ENCODE data around the gene HOXC13. TPM values are rescaled to one million over a fixed set of nuclear protein-coding genes. Genes with fewer than 3 reads are reported as not detected.

HOXC13 gene
- total RNA-seq, 1 experiment from 2014 or later, result not detected

GRCh38 chr12:53942467-53942997, 3.9 kb downstream of the HOXC13 start:
- no TSS peak for BruUV-seq (replicated peaks)
- H3K4me1 Mint-ChIP-seq (ENCODE audit: low read depth, unreplicated experiment), result no peaks in the 10 kb centered on the region
- H3K27me3 Mint-ChIP-seq (ENCODE audit: unreplicated experiment), result peaks cover 97% of the 10 kb centered on the region
- no peak overlapping the region for H3K4me3 Mint-ChIP-seq (ENCODE audit: low read depth, unreplicated experiment)
- no peak for DNase-seq
- H3K27ac Mint-ChIP-seq (ENCODE audit: unreplicated experiment), result no peak overlapping the region
- H3K36me3 Mint-ChIP-seq (ENCODE audit: insufficient read depth, unreplicated experiment), result no peaks in the 10 kb centered on the region
- no peak for TF ChIP-seq CTCF (IDR thresholded peaks at IDR 0.05; ENCODE audit: unreplicated experiment)
- CTCF ChIA-PET, result no interaction called here
- H3K9me3 Mint-ChIP-seq (ENCODE audit: low read depth, unreplicated experiment), result no peaks in the 10 kb centered on the region
- intact Hi-C loops (cut with micrococcal nuclease; ENCODE audit: unreplicated experiment), result no loop called here

DNA sequence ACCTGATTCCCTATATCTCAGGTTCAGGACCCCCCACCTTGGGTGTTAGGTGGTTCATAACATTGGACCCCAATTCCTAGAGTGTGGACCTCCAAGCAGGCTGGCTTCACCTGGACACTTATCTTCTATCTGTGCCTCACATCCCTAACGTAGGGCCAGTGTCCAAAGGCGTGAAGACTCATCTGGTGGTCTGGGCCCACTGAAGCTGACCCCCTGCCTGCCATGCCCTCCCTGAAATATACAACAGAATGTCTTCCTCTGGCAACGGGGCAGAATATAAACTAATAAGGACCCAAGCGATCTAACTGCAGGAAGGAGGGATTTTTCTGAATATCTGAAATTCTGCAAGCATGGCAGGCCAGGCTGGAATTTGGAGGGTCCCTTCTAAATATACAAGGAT, 5.6 kb downstream of the HOXC13 start:
- no peak for DNase-seq
- H3K36me3 Mint-ChIP-seq (ENCODE audit: insufficient read depth, unreplicated experiment), result no peaks in the 10 kb centered on the region
- no peak overlapping the region for H3K4me3 Mint-ChIP-seq (ENCODE audit: low read depth, unreplicated experiment)
- intact Hi-C loops (cut with micrococcal nuclease; ENCODE audit: unreplicated experiment), result loop anchor here (2.0 kb wide), 1 partner anchor 177 kb away; no protein-coding TSS in a partner anchor
- no peak for TF ChIP-seq CTCF (IDR thresholded peaks at IDR 0.05; ENCODE audit: unreplicated experiment)
- H3K9me3 Mint-ChIP-seq (ENCODE audit: low read depth, unreplicated experiment), result no peaks in the 10 kb centered on the region
- no peaks in the 10 kb centered on the region for H3K4me1 Mint-ChIP-seq (ENCODE audit: low read depth, unreplicated experiment)
- BruUV-seq (replicated peaks), result no TSS peak
- CTCF ChIA-PET, result no interaction called here
- peaks cover 99% of the 10 kb centered on the region for H3K27me3 Mint-ChIP-seq (ENCODE audit: unreplicated experiment)
- H3K27ac Mint-ChIP-seq (ENCODE audit: unreplicated experiment), result no peak overlapping the region

GRCh38 chr12:53944907-53945847, 6.5 kb downstream of the HOXC13 start:
- no peak for DNase-seq
- intact Hi-C loops (cut with micrococcal nuclease; ENCODE audit: unreplicated experiment), result loop anchor here (2.0 kb wide), 1 partner anchor 178 kb away; no protein-coding TSS in a partner anchor
- CTCF ChIA-PET, result interaction anchor here (0.5 to 0.6 kb wide), 2 partner anchors 9 to 182 kb away, joined by 3 read pairs; no protein-coding TSS in a partner anchor
- Mint-ChIP-seq H3K9me3 (ENCODE audit: low read depth, unreplicated experiment) (no peaks in the 10 kb centered on the region), H3K4me1 (ENCODE audit: low read depth, unreplicated experiment) (no peaks in the 10 kb centered on the region), H3K27ac (ENCODE audit: unreplicated experiment) (no peak overlapping the region), H3K4me3 (ENCODE audit: low read depth, unreplicated experiment) (no peak overlapping the region), H3K27me3 (ENCODE audit: unreplicated experiment) (peaks cover 100% of the 10 kb centered on the region), H3K36me3 (ENCODE audit: insufficient read depth, unreplicated experiment) (no peaks in the 10 kb centered on the region)
- no peak for TF ChIP-seq CTCF (IDR thresholded peaks at IDR 0.05; ENCODE audit: unreplicated experiment)
- BruUV-seq (replicated peaks), result no TSS peak

DNA sequence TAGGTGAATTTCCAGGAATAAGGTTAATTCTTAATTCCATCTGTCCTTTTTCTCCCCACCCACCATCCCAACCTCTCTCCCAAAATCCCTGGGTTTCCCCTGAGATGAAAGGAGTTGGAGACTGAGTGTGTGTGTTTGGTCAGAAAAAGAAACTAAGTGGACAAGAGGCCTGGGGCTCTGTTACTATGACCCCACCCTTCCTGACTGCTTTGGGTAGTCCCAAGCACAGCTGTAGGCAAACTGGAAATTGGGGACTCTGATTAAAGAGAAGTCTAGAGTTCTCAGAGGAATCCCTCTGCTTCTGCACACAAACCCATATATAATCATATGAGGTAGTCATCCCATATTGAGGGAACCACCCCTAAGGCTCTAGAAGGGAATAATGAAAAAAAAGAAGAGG, 9.1 kb downstream of the HOXC13 start:
- no peak for TF ChIP-seq CTCF (IDR thresholded peaks at IDR 0.05; ENCODE audit: unreplicated experiment)
- no TSS peak for BruUV-seq (replicated peaks)
- CTCF ChIA-PET, result interaction anchor here (0.5 kb wide), 1 partner anchor 179 kb away, joined by 6 read pairs; no protein-coding TSS in a partner anchor

More for the DNA sequence above, 9.1 kb downstream of the HOXC13 start:
- no peak for DNase-seq
- peaks cover 100% of the 10 kb centered on the region for H3K27me3 Mint-ChIP-seq (ENCODE audit: unreplicated experiment)
- H3K36me3 Mint-ChIP-seq (ENCODE audit: insufficient read depth, unreplicated experiment), result no peaks in the 10 kb centered on the region
- intact Hi-C loops (cut with micrococcal nuclease; ENCODE audit: unreplicated experiment), result no loop called here
- H3K4me1 Mint-ChIP-seq (ENCODE audit: low read depth, unreplicated experiment), result no peaks in the 10 kb centered on the region
- H3K9me3 Mint-ChIP-seq (ENCODE audit: low read depth, unreplicated experiment), result no peaks in the 10 kb centered on the region
- no peak overlapping the region for H3K27ac Mint-ChIP-seq (ENCODE audit: unreplicated experiment)
- H3K4me3 Mint-ChIP-seq (ENCODE audit: low read depth, unreplicated experiment), result no peak overlapping the region

Data from Calu3 (cell line).